ENCODE data around the gene SIRPA.

The SIRPA gene

GRCh38 chr20:1894951-1895673 lies at the start of gene SIRPA:
Gene SIRPA (plus strand): TSS chr20:1895407. CDS start chr20:1895448, 41 bp downstream.
- H3K4me3 ChIP-seq (ENCODE audit: low read depth, low read length): peak within 1 kb of the TSS; percentile 52

GRCh38 chr20:1845701-1846100 lies 49.5 kb upstream of the SIRPA start:
- no peak overlapping the region for H3K4me3 ChIP-seq (ENCODE audit: low read depth, low read length)

- no peak overlapping the region for H3K4me3 ChIP-seq (ENCODE audit: low read depth, low read length)
Measured at GRCh38 chr20:1846341-1846740, 48.9 kb upstream of the SIRPA start.

GRCh38 chr20:1846876-1847275 lies 48.3 kb upstream of the SIRPA start:
- no peak overlapping the region for H3K4me3 ChIP-seq (ENCODE audit: low read depth, low read length)

GRCh38 chr20:1847780-1848179 lies 47.4 kb upstream of the SIRPA start:
- H3K4me3 ChIP-seq (ENCODE audit: low read depth, low read length): no peak overlapping the region

- H3K4me3 ChIP-seq (ENCODE audit: low read depth, low read length): no peak overlapping the region
Measured at GRCh38 chr20:1848373-1848772, 46.8 kb upstream of the SIRPA start.

- no peak overlapping the region for H3K4me3 ChIP-seq (ENCODE audit: low read depth, low read length)
Measured at GRCh38 chr20:1851396-1851795, 43.8 kb upstream of the SIRPA start.

- no peak overlapping the region for H3K4me3 ChIP-seq (ENCODE audit: low read depth, low read length)
Measured at GRCh38 chr20:1853473-1853872, 41.7 kb upstream of the SIRPA start.

- no peak overlapping the region for H3K4me3 ChIP-seq (ENCODE audit: low read depth, low read length)
Measured at GRCh38 chr20:1854246-1854645, 41.0 kb upstream of the SIRPA start.

- H3K4me3 ChIP-seq (ENCODE audit: low read depth, low read length): no peak overlapping the region
Measured at GRCh38 chr20:1855109-1855508, 40.1 kb upstream of the SIRPA start.

GRCh38 chr20:1855690-1856089 lies 39.5 kb upstream of the SIRPA start:
- H3K4me3 ChIP-seq (ENCODE audit: low read depth, low read length): no peak overlapping the region

GRCh38 chr20:1856424-1856823 lies 38.8 kb upstream of the SIRPA start:
- no peak overlapping the region for H3K4me3 ChIP-seq (ENCODE audit: low read depth, low read length)

GRCh38 chr20:1857466-1857865 lies 37.7 kb upstream of the SIRPA start:
- H3K4me3 ChIP-seq (ENCODE audit: low read depth, low read length): no peak overlapping the region

- no peak overlapping the region for H3K4me3 ChIP-seq (ENCODE audit: low read depth, low read length)
Measured at GRCh38 chr20:1858871-1859270, 36.3 kb upstream of the SIRPA start.

GRCh38 chr20:1860446-1860845 lies 34.8 kb upstream of the SIRPA start:
- no peak overlapping the region for H3K4me3 ChIP-seq (ENCODE audit: low read depth, low read length)

- H3K4me3 ChIP-seq (ENCODE audit: low read depth, low read length): no peak overlapping the region
Measured at GRCh38 chr20:1861347-1861976, 33.7 kb upstream of the SIRPA start.

- H3K4me3 ChIP-seq (ENCODE audit: low read depth, low read length): no peak overlapping the region
Measured at GRCh38 chr20:1861996-1862662, 33.1 kb upstream of the SIRPA start.

- no peak overlapping the region for H3K4me3 ChIP-seq (ENCODE audit: low read depth, low read length)
Measured at GRCh38 chr20:1862663-1863053, 32.5 kb upstream of the SIRPA start.

- H3K4me3 ChIP-seq (ENCODE audit: low read depth, low read length): no peak overlapping the region
Measured at GRCh38 chr20:1863296-1863695, 31.9 kb upstream of the SIRPA start.

GRCh38 chr20:1866834-1867233 lies 28.4 kb upstream of the SIRPA start:
- H3K4me3 ChIP-seq (ENCODE audit: low read depth, low read length): no peak overlapping the region

GRCh38 chr20:1867495-1868260 lies 27.5 kb upstream of the SIRPA start:
- H3K4me3 ChIP-seq (ENCODE audit: low read depth, low read length): no peak overlapping the region

All from iPS-11a (cell line).